CD4-positive, alpha-beta T cell (primary cell): ENCODE measurements around the gene SGF29. TPM values are rescaled to one million over a fixed set of nuclear protein-coding genes. Genes with fewer than 3 reads are reported as not detected.
"Not testable (repeated sequence)": the region's sequence is repeated elsewhere in the genome, so short reads cannot be mapped to it uniquely, and the experiment has no call there.

ENCODE experiments used
- ATAC-seq: fragments of 200-7000 bp; cut with Tn5 transposase; one replicate; pipeline ENCODE4 v1.10.0; 2022; ENCODE audit warnings: mild to moderate bottlenecking; ENCODE audit not compliant: poor library complexity
- CTCF ChIA-PET: fragments of 350-600 bp; sonication (Branson Sonifier 250); formaldehyde crosslinking; loops from one replicate; lab custom pipeline; 2021; ENCODE audit warnings: antibody characterized with exemption, inconsistent platforms; lab: Charles Lee
- POLR2A ChIA-PET: fragments of 350-600 bp; sonication (Branson Sonifier 250); formaldehyde crosslinking; loops from one replicate; lab custom pipeline; 2021; ENCODE audit warnings: antibody characterized with exemption, inconsistent platforms; lab: Charles Lee
- DNase-seq, 14 experiments: peaks; one replicate each; pipeline ENCODE4 v3.0.0-alpha.2; 2013 to 2020; ENCODE audit warnings: mixed read lengths in 2 of 14
- H3K27ac ChIP-seq, 2 donors: one replicate each; pipeline versions ENCODE4 v1.5.1 to v1.7.0; 2013; ENCODE audit warnings: low read length in 2 of 2, low read depth in 1 of 2, mild to moderate bottlenecking in 1 of 2
- H3K27me3 ChIP-seq, 2 experiments: 1 replicate in 1 of 2; 2 replicates in 1 of 2; pipeline versions ENCODE4 v1.6.1 to v1.7.0; 2013; ENCODE audit warnings: low read length in 2 of 2, control low read depth in 1 of 2, mild to moderate bottlenecking in 1 of 2, moderate library complexity in 1 of 2; ENCODE audit not compliant: insufficient read depth in 2 of 2, control insufficient read depth in 1 of 2
- H3K36me3 ChIP-seq: one replicate; pipeline ENCODE4 v1.6.1; 2013; ENCODE audit warnings: low read length, control low read depth; ENCODE audit not compliant: insufficient read depth
- H3K4me1 ChIP-seq: one replicate; pipeline ENCODE4 v1.6.1; 2013; ENCODE audit warnings: low read length, control low read depth; ENCODE audit not compliant: insufficient read depth
- H3K4me3 ChIP-seq: one replicate; pipeline ENCODE4 v1.5.1; 2013; ENCODE audit warnings: mild to moderate bottlenecking, low read length, moderate library complexity
- H3K9me3 ChIP-seq, 2 experiments: 1 replicate in 1 of 2; 2 replicates in 1 of 2; pipeline versions ENCODE4 v1.6.1 to v1.7.0; 2013; ENCODE audit warnings: low read length in 2 of 2, mild to moderate bottlenecking in 2 of 2, control low read depth in 1 of 2, moderate library complexity in 1 of 2; ENCODE audit not compliant: control insufficient read depth in 1 of 2, insufficient read depth in 1 of 2
- H3K27ac Mint-ChIP-seq: one replicate; pipeline ENCODE4 v1.8.0; 2020; ENCODE audit warnings: mixed read lengths
- H3K27me3 Mint-ChIP-seq: one replicate; pipeline ENCODE4 v1.8.0; 2021; ENCODE audit warnings: mixed read lengths
- H3K36me3 Mint-ChIP-seq: one replicate; pipeline ENCODE4 v1.8.0; 2021; ENCODE audit warnings: low read depth, mixed read lengths
- H3K4me1 Mint-ChIP-seq: one replicate; pipeline ENCODE4 v1.8.0; 2021; ENCODE audit warnings: low read depth, mixed read lengths
- H3K4me3 Mint-ChIP-seq: one replicate; pipeline ENCODE4 v1.8.0; 2020; ENCODE audit warnings: mild to moderate bottlenecking, mixed read lengths
- H3K9me3 Mint-ChIP-seq: one replicate; pipeline ENCODE4 v1.8.0; 2020; ENCODE audit warnings: mixed read lengths
- CTCF ChIP-seq: fragments of 200-600 bp; IDR thresholded peaks from one replicate; pipeline ENCODE4 v1.8.0; 2022; ENCODE audit warnings: antibody characterized with exemption, mild to moderate bottlenecking
- intact Hi-C, 2 experiments: fragments of 100-400 bp; cut with DNase I in 1 of 2; cut with micrococcal nuclease in 1 of 2; formaldehyde crosslinking; loops; one replicate each; pipeline versions ENCODE4 v1.15.1 to v1.9.0; 2023 to 2025; cut with DNase I, micrococcal nuclease
- total RNA-seq, 174 experiments: library from RNA in 2 of 174; stranded (reverse) in 2 of 174; gene quantifications; one replicate each; pipeline ENCODE4 v1.2.3 and lab custom pipeline; 2021 to 2026

SGF29 gene
- total RNA-seq, 2 experiments from 2014 or later = 38.9 to 40.3 TPM

GRCh38 chr16:28562199-28562598 lies 8.5 kb downstream of the SGF29 start:
- no peak overlapping the region for H3K27ac ChIP-seq
- no peak for ATAC-seq
- no peak overlapping the region for H3K4me3 ChIP-seq
- H3K4me3 Mint-ChIP-seq = no peak overlapping the region
- TF ChIP-seq CTCF = no peak
- H3K27me3 ChIP-seq = no peaks in the 10 kb centered on the region
- peaks cover 2 to 8% of the 10 kb centered on the region in 2 experiments for H3K9me3 ChIP-seq
- peaks cover 37% of the 10 kb centered on the region for H3K4me1 Mint-ChIP-seq
- H3K27ac Mint-ChIP-seq = no peak overlapping the region
- H3K9me3 Mint-ChIP-seq = no peaks in the 10 kb centered on the region
- H3K27me3 Mint-ChIP-seq = no peaks in the 10 kb centered on the region
- POLR2A ChIA-PET = no interaction called here
- intact Hi-C loops = no loop called here
- peaks cover 25% of the 10 kb centered on the region for H3K36me3 ChIP-seq
- no peak for DNase-seq
- CTCF ChIA-PET = interaction anchor here (0.7 kb wide), 1 partner anchor 21 kb away, joined by 3 read pairs; no protein-coding TSS in a partner anchor
- H3K36me3 Mint-ChIP-seq = peaks cover 67% of the 10 kb centered on the region
- peaks cover 24% of the 10 kb centered on the region for H3K4me1 ChIP-seq

- peaks cover 37% of the 10 kb centered on the region for H3K4me1 Mint-ChIP-seq
- Histone ChIP-seq H3K27me3 (no peaks in the 10 kb centered on the region), H3K36me3 (peaks cover 23% of the 10 kb centered on the region), H3K4me1 (peaks cover 20% of the 10 kb centered on the region), H3K27ac (no peak overlapping the region), H3K9me3 (peaks cover 6 to 9% of the 10 kb centered on the region in 2 experiments), H3K4me3 (no peak overlapping the region)
- no peak overlapping the region for H3K27ac Mint-ChIP-seq
- ChIA-PET CTCF (no interaction called here), POLR2A (no interaction called here)
- H3K4me3 Mint-ChIP-seq = no peak overlapping the region
- DNase-seq = no peak
- ATAC-seq = no peak
- H3K27me3 Mint-ChIP-seq = no peaks in the 10 kb centered on the region
- peaks cover 63% of the 10 kb centered on the region for H3K36me3 Mint-ChIP-seq
- no peak for TF ChIP-seq CTCF
- H3K9me3 Mint-ChIP-seq = no peaks in the 10 kb centered on the region
- intact Hi-C loops = no loop called here
These were observed 9.5 kb downstream of the SGF29 start for GRCh38 chr16:28563218-28563617.

GRCh38 chr16:28566233-28566925 lies 12.7 kb downstream of the SGF29 start:
- H3K27me3 ChIP-seq, H3K4me3 ChIP-seq, CTCF ChIA-PET, H3K27me3 Mint-ChIP-seq, H3K27ac ChIP-seq, H3K9me3 Mint-ChIP-seq, intact Hi-C loops, H3K27ac Mint-ChIP-seq, POLR2A ChIA-PET, H3K9me3 ChIP-seq, DNase-seq, ATAC-seq, H3K4me3 Mint-ChIP-seq: not testable (repeated sequence)
- peaks cover 11% of the 10 kb centered on the region for H3K36me3 ChIP-seq
- H3K4me1 ChIP-seq = peaks cover 15% of the 10 kb centered on the region
- Mint-ChIP-seq H3K4me1 (peaks cover 41% of the 10 kb centered on the region), H3K36me3 (peaks cover 56% of the 10 kb centered on the region)

GRCh38 chr16:28567292-28567691 lies 13.6 kb downstream of the SGF29 start:
- peaks cover 38% of the 10 kb centered on the region for H3K4me1 Mint-ChIP-seq
- H3K27ac Mint-ChIP-seq = no peak overlapping the region
- H3K4me1 ChIP-seq = peaks cover 11% of the 10 kb centered on the region
- no peak for TF ChIP-seq CTCF
- no peaks in the 10 kb centered on the region for H3K27me3 Mint-ChIP-seq
- no peaks in the 10 kb centered on the region for H3K27me3 ChIP-seq
- DNase-seq = no peak
- POLR2A ChIA-PET = no interaction called here
- no peak overlapping the region for H3K27ac ChIP-seq
- CTCF ChIA-PET = no interaction called here
- ATAC-seq = no peak
- H3K9me3 ChIP-seq = peaks cover 6 to 9% of the 10 kb centered on the region in 2 experiments
- H3K4me3 Mint-ChIP-seq = no peak overlapping the region
- H3K9me3 Mint-ChIP-seq = no peaks in the 10 kb centered on the region
- H3K4me3 ChIP-seq = no peak overlapping the region
- H3K36me3 Mint-ChIP-seq = peaks cover 52% of the 10 kb centered on the region
- intact Hi-C loops = no loop called here
- peaks cover 11% of the 10 kb centered on the region for H3K36me3 ChIP-seq
